Progenitor cell of endocrine pancreas (in vitro differentiated cells): ENCODE measurements around the gene XPNPEP3. TPM values are rescaled to one million over a fixed set of nuclear protein-coding genes. Genes with fewer than 3 reads are reported as not detected.
"Not testable (repeated sequence)": the region's sequence is repeated elsewhere in the genome, so short reads cannot be mapped to it uniquely, and the experiment has no call there.

ENCODE experiments used
- DNase-seq: peaks from one replicate; pipeline ENCODE4 v3.0.0; 2021; ENCODE audit warnings: low spot score; ENCODE audit not compliant: unreplicated experiment
- H3K27ac Mint-ChIP-seq: 2 replicates; pipeline ENCODE4 v1.8.0; 2021; ENCODE audit warnings: mild to moderate bottlenecking, moderate library complexity, mixed read lengths
- H3K27me3 Mint-ChIP-seq: 2 replicates; pipeline ENCODE4 v1.8.0; 2021; ENCODE audit warnings: mixed read lengths
- H3K36me3 Mint-ChIP-seq: 2 replicates; pipeline ENCODE4 v1.8.0; 2022; ENCODE audit warnings: mixed read lengths; ENCODE audit not compliant: insufficient read depth
- H3K4me1 Mint-ChIP-seq: 2 replicates; pipeline ENCODE4 v1.8.0; 2021; ENCODE audit warnings: low read depth, mixed read lengths
- H3K4me3 Mint-ChIP-seq: 2 replicates; pipeline ENCODE4 v1.8.0; 2021; ENCODE audit warnings: low read depth, mild to moderate bottlenecking, moderate library complexity, mixed read lengths
- H3K9me3 Mint-ChIP-seq: 2 replicates; pipeline ENCODE4 v1.8.0; 2021; ENCODE audit warnings: low read depth, mixed read lengths
- total RNA-seq: library from RNA; stranded (reverse); gene quantifications from 2 replicates; pipeline ENCODE4 v1.2.1, GENCODE V29; 2021
- TF ChIP-seq, protein P1 (sequence below): fragments of 200-600 bp; sonication (generic); IDR thresholded peaks from one replicate; pipeline ENCODE4 v1.5.0; 2021; ENCODE audit warnings: antibody characterized with exemption, mild to moderate bottlenecking; ENCODE audit not compliant: unreplicated experiment

XPNPEP3 gene
- total RNA-seq, 1 donor from 2014 or later = 23.1 TPM

DNA sequence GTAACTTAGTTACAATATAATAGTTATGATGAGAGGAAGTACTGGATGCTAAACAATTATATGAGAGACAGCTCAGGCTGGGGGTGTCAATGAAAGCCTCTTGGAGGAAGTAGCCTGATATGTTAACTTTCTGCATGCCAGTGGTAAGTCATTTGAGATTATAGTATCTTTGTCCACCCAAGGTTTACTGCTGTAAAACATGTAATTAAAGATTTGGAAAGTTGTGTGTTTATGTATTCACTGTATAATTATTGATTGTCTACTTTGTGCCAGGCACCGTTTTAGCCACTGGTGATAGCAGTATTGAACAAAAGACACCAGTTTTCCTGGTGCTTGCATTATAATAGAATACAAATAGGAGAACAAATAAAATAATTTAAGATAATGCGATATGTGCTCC lies 5.6 kb downstream of the XPNPEP3 start:
- H3K27ac Mint-ChIP-seq = no peak overlapping the region
- no peaks in the 10 kb centered on the region for H3K27me3 Mint-ChIP-seq
- TF ChIP-seq, protein P1, sequence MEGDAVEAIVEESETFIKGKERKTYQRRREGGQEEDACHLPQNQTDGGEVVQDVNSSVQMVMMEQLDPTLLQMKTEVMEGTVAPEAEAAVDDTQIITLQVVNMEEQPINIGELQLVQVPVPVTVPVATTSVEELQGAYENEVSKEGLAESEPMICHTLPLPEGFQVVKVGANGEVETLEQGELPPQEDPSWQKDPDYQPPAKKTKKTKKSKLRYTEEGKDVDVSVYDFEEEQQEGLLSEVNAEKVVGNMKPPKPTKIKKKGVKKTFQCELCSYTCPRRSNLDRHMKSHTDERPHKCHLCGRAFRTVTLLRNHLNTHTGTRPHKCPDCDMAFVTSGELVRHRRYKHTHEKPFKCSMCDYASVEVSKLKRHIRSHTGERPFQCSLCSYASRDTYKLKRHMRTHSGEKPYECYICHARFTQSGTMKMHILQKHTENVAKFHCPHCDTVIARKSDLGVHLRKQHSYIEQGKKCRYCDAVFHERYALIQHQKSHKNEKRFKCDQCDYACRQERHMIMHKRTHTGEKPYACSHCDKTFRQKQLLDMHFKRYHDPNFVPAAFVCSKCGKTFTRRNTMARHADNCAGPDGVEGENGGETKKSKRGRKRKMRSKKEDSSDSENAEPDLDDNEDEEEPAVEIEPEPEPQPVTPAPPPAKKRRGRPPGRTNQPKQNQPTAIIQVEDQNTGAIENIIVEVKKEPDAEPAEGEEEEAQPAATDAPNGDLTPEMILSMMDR = no peak
- H3K4me3 Mint-ChIP-seq = no peak overlapping the region
- peaks cover 10% of the 10 kb centered on the region for H3K4me1 Mint-ChIP-seq
- H3K36me3 Mint-ChIP-seq = peaks cover 4% of the 10 kb centered on the region
- no peaks in the 10 kb centered on the region for H3K9me3 Mint-ChIP-seq
- DNase-seq = no peak

DNA sequence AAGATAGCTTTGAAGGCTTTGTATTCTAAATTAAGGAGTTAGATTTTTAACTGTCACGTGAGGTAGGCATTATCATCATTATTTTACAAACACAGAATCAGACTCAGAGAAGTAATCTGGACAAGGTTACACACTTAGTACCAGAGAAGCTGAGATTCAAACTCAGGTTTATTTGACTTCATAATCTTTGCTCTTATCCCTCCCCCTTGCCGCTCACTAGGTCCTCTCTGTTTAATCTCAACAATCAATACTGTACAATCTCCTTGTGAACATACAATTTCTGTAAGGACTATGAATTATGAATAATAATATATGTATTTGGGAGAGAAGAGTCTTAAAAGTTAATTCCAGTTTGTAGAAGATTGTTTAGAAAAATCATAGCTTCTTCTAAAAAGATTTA lies 10.2 kb downstream of the XPNPEP3 start:
- H3K27me3 Mint-ChIP-seq = no peaks in the 10 kb centered on the region
- DNase-seq = no peak
- TF ChIP-seq, protein P1 = no peak
- H3K4me3 Mint-ChIP-seq = no peak overlapping the region
- no peaks in the 10 kb centered on the region for H3K9me3 Mint-ChIP-seq
- H3K36me3 Mint-ChIP-seq = no peaks in the 10 kb centered on the region
- no peaks in the 10 kb centered on the region for H3K4me1 Mint-ChIP-seq
- H3K27ac Mint-ChIP-seq = peak overlapping the region; percentile 40

DNA sequence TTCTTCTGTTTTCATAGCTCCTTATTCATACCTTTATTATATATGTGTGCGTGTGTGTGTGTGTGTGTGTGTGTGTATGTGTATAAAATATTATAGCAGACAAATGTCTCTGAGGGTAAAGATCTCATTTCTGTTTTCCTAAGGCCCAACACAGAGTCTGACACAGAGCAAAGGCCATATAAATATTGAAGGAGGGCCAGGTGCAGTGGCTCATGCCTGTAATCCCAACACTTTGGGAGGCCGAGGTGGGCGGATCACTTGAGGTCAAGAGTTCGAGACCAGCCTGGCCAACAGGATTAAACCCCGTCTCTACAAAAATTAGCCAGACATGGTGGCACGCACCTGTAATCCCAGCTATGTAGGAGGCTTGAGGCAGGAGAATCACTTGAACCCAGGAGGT lies 11.4 kb downstream of the XPNPEP3 start:
- not testable (repeated sequence) for H3K9me3 Mint-ChIP-seq, H3K27ac Mint-ChIP-seq, H3K4me3 Mint-ChIP-seq, H3K36me3 Mint-ChIP-seq, H3K27me3 Mint-ChIP-seq, H3K4me1 Mint-ChIP-seq, DNase-seq

DNA sequence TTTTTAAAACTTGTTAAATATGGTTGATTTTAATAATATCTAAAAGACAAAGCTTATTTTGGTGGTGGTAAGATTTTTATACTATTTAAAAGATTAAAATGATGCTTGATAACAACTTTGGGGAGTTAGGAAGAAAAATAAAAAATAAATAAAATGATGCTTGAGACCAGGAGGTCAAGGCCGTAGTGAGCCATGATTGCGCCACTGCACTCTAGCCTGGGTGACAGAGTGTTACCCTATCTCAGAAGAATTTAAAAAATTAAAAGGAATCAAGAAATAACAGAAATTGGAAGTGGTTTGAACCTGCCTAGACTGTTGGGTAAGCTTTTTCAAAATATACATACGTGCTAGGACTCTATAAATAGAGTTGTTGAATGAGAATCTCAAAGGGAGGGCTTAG lies 17.1 kb downstream of the XPNPEP3 start:
- H3K27me3 Mint-ChIP-seq = no peaks in the 10 kb centered on the region

DNA sequence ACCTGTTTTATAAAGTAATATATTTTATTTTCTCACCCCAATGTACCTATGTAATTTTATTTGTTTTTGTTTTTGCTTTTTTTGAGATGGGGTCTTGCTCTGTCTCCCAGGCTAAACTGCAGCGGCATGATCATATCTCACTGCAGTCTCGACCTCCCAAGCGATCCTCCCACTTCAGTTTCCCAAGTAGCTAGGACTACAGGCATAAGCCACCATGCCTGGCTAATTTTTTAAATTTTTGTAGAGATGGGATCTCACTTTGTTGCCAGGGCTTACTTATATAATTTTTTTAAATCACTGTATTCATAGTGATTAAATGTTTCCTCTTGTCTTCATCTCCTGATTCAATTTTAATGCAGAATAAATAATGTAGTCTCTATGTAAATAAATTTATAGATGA lies 18.2 kb downstream of the XPNPEP3 start:
- H3K27ac Mint-ChIP-seq = no peak overlapping the region
- no peaks in the 10 kb centered on the region for H3K9me3 Mint-ChIP-seq
- H3K4me1 Mint-ChIP-seq = no peaks in the 10 kb centered on the region
- no peak for DNase-seq
- H3K36me3 Mint-ChIP-seq = no peaks in the 10 kb centered on the region
- H3K27me3 Mint-ChIP-seq = no peaks in the 10 kb centered on the region
- TF ChIP-seq, protein P1 = no peak
- no peak overlapping the region for H3K4me3 Mint-ChIP-seq

More for the DNA sequence above, 17.1 kb downstream of the XPNPEP3 start:
- Mint-ChIP-seq H3K27ac (no peak overlapping the region), H3K36me3 (no peaks in the 10 kb centered on the region), H3K4me3 (no peak overlapping the region), H3K9me3 (no peaks in the 10 kb centered on the region), H3K4me1 (no peaks in the 10 kb centered on the region)
- no peak for DNase-seq
- TF ChIP-seq, protein P1 = no peak

DNA sequence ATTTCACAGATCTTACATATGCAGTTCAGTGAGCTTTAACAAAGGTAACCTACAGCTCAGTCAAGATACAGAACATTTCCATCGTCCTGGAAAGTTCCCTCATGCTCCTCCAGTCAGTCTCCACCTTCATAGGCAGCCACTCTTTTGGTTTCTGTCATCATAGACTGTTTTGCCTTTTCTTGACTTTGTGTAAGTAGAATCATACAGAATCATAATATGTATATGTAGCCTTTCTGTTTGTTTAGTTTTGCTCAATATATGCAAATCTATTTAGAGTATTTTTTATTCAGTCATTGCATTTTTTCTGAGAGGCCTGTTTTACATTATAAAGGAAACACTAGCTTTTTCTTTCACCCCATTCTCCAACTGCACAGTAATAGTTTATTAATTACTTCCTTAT lies 20.0 kb downstream of the XPNPEP3 start:
- Mint-ChIP-seq H3K27me3 (no peaks in the 10 kb centered on the region), H3K27ac (peak overlapping the region; percentile 27), H3K36me3 (peaks cover 5% of the 10 kb centered on the region), H3K9me3 (no peaks in the 10 kb centered on the region), H3K4me3 (no peak overlapping the region), H3K4me1 (no peaks in the 10 kb centered on the region)
- TF ChIP-seq, protein P1 = no peak
- DNase-seq = no peak
